Stimulated activated CD8-positive, alpha-beta memory T cell treated with anti-CD3 and anti-CD28 coated beads, Interleukin-7, amount 100 ng/mL, for 24 hours (primary cell): Measurements from ENCODE around the gene LRRC3B.

ENCODE experiments used
- DNase-seq: peaks from one replicate; pipeline ENCODE4 v3.0.0-alpha.2; 2020; ENCODE audit warnings: low read depth

Gene LRRC3B

GRCh38 chr3:26631390-26631738 is 8.8 kb downstream of the LRRC3B start:
- DNase-seq, result no peak

GRCh38 chr3:26634601-26635000 is 12.0 kb downstream of the LRRC3B start:
- no peak for DNase-seq

GRCh38 chr3:26636096-26636727 is 13.6 kb downstream of the LRRC3B start:
- DNase-seq, result no peak

GRCh38 chr3:26637698-26638097 is 15.1 kb downstream of the LRRC3B start:
- DNase-seq, result no peak

- DNase-seq, result no peak
These were observed 15.5 kb downstream of the LRRC3B start for GRCh38 chr3:26638113-26638512.

- no peak for DNase-seq
These were observed 16.8 kb downstream of the LRRC3B start for GRCh38 chr3:26639339-26639738.

- DNase-seq, result no peak
These were observed 24.5 kb downstream of the LRRC3B start for GRCh38 chr3:26647078-26647477.

GRCh38 chr3:26648461-26648860 is 25.9 kb downstream of the LRRC3B start:
- DNase-seq, result no peak

GRCh38 chr3:26652164-26652563 is 29.6 kb downstream of the LRRC3B start:
- DNase-seq, result no peak

- DNase-seq, result no peak
These were observed 31.3 kb downstream of the LRRC3B start for GRCh38 chr3:26653811-26654425.

GRCh38 chr3:26655231-26655630 is 32.7 kb downstream of the LRRC3B start:
- DNase-seq, result no peak

- no peak for DNase-seq
These were observed 34.9 kb downstream of the LRRC3B start for GRCh38 chr3:26657348-26657976.

GRCh38 chr3:26668171-26668570 is 45.6 kb downstream of the LRRC3B start:
- DNase-seq, result no peak

- no peak for DNase-seq
These were observed 46.1 kb downstream of the LRRC3B start for GRCh38 chr3:26668696-26669095.

- no peak for DNase-seq
These were observed 52.8 kb downstream of the LRRC3B start for GRCh38 chr3:26675336-26675735.

GRCh38 chr3:26681632-26682031 is 59.1 kb downstream of the LRRC3B start:
- DNase-seq, result no peak

GRCh38 chr3:26682406-26682805 is 59.8 kb downstream of the LRRC3B start:
- DNase-seq, result no peak

- DNase-seq, result no peak
These were observed 61.3 kb downstream of the LRRC3B start for GRCh38 chr3:26683902-26684301.

GRCh38 chr3:26687466-26687865 is 64.9 kb downstream of the LRRC3B start:
- no peak for DNase-seq

GRCh38 chr3:26699553-26699952 is 77.0 kb downstream of the LRRC3B start:
- no peak for DNase-seq

GRCh38 chr3:26703519-26703918 is 80.9 kb downstream of the LRRC3B start:
- DNase-seq, result no peak

GRCh38 chr3:26704736-26705135 is 82.2 kb downstream of the LRRC3B start:
- no peak for DNase-seq

GRCh38 chr3:26708501-26708900 is 85.9 kb downstream of the LRRC3B start:
- DNase-seq, result no peak
